K562 (cell line): ENCODE results near the gene IGLON5. TPM values are rescaled to one million over a fixed set of nuclear protein-coding genes. Genes with fewer than 3 reads are reported as not detected.

Experiments
- ARID1B ChIP-seq: fragments of 450-650 bp; IDR thresholded peaks from 2 replicates; pipeline ENCODE4 v1.6.1; 2016; ENCODE audit warnings: antibody characterized with exemption, mild to moderate bottlenecking, inconsistent platforms
- CBFB ChIP-seq: sonication (generic); formaldehyde crosslinking; IDR thresholded peaks from 2 replicates; pipeline ENCODE4 v1.4.0; 2020; ENCODE audit warnings: mild to moderate bottlenecking, missing genetic modification reagents
- CBX5 ChIP-seq: IDR thresholded peaks from 2 replicates; pipeline ENCODE4 v1.6.1; 2014; ENCODE audit warnings: low read depth, borderline replicate concordance
- DMBX1 ChIP-seq: fragments of 250-450 bp; sonication (Bioruptor Pico); IDR thresholded peaks from 2 replicates; pipeline ENCODE4 v1.8.0; 2022; ENCODE audit warnings: inconsistent platforms, mild to moderate bottlenecking, moderate library complexity, borderline replicate concordance
- E2F5 ChIP-seq: sonication (generic); formaldehyde crosslinking; IDR thresholded peaks from 2 replicates; pipeline ENCODE4 v1.8.0; 2022; ENCODE audit warnings: mild to moderate bottlenecking, missing genetic modification reagents
- E4F1 ChIP-seq: fragments of 250-450 bp; sonication (Bioruptor Pico); IDR thresholded peaks from 2 replicates; pipeline ENCODE4 v1.5.0; 2021; ENCODE audit warnings: mild to moderate bottlenecking, borderline replicate concordance
- ETV5 ChIP-seq: sonication (generic); formaldehyde crosslinking; IDR thresholded peaks from 2 replicates; pipeline ENCODE4 v1.4.0; 2020; ENCODE audit warnings: low read depth, mild to moderate bottlenecking, missing genetic modification reagents
- FOXP4 ChIP-seq: sonication (generic); formaldehyde crosslinking; IDR thresholded peaks from 2 replicates; pipeline ENCODE4 v1.8.0; 2022; ENCODE audit warnings: mild to moderate bottlenecking, missing genetic modification reagents, borderline replicate concordance
- HEY1 ChIP-seq: fragments of 250-450 bp; sonication (Bioruptor Pico); IDR thresholded peaks from 2 replicates; pipeline ENCODE4 v1.5.0; 2020; ENCODE audit warnings: mild to moderate bottlenecking, moderate library complexity, borderline replicate concordance
- HNRNPL ChIP-seq: fragments of 200-400 bp; formaldehyde crosslinking; IDR thresholded peaks from 2 replicates; pipeline ENCODE4 v1.6.1; 2017; ENCODE audit warnings: low read depth, mild to moderate bottlenecking, low read length
- MXI1 ChIP-seq: IDR thresholded peaks from 2 replicates; pipeline ENCODE4 v1.6.1; 2011; ENCODE audit warnings: low read depth, mild to moderate bottlenecking, improper control_type of control experiment, low read length
- PHF21A ChIP-seq: fragments of 450-650 bp; IDR thresholded peaks from 2 replicates; pipeline ENCODE4 v1.6.1; 2017; ENCODE audit warnings: low read depth, borderline replicate concordance
- RBBP5 ChIP-seq: fragments of 200-600 bp; sonication (generic); IDR thresholded peaks from 2 replicates; pipeline ENCODE4 v1.6.1; 2012; ENCODE audit warnings: borderline replicate concordance, mild to moderate bottlenecking, low read length, control low read depth, inconsistent platforms; ENCODE audit not compliant: insufficient read depth, poor library complexity, severe bottlenecking
- RBFOX2 ChIP-seq: fragments of 200-400 bp; formaldehyde crosslinking; IDR thresholded peaks from 2 replicates; pipeline ENCODE4 v1.6.1; 2017; ENCODE audit warnings: low read depth, mild to moderate bottlenecking, low read length, moderate library complexity
- SNRNP70 ChIP-seq: fragments of 200-400 bp; formaldehyde crosslinking; optimal IDR thresholded peaks from 2 replicates; pipeline ENCODE3; 2017; ENCODE audit warnings: low read depth, low read length
- SOX6 ChIP-seq: fragments of 450-650 bp; IDR thresholded peaks from 2 replicates; pipeline ENCODE4 v1.6.1; 2014; ENCODE audit warnings: mild to moderate bottlenecking
- TAF1 ChIP-seq: IDR thresholded peaks from 2 replicates; pipeline ENCODE4 v1.6.1; 2011; ENCODE audit warnings: mild to moderate bottlenecking, low read length, moderate library complexity; ENCODE audit not compliant: insufficient read depth, control insufficient read depth, severe bottlenecking; ENCODE audit errors: extremely low read depth
- THRA ChIP-seq: fragments of 450-650 bp; IDR thresholded peaks from 2 replicates; pipeline ENCODE4 v1.6.1; 2017; ENCODE audit warnings: mild to moderate bottlenecking, moderate library complexity
- ZKSCAN1 ChIP-seq: fragments of 150-350 bp; IDR thresholded peaks from 2 replicates; pipeline ENCODE4 v1.6.1; 2016; ENCODE audit warnings: low read depth, low read length
- ZNF184 ChIP-seq: sonication (generic); formaldehyde crosslinking; IDR thresholded peaks from 2 replicates; pipeline ENCODE4 v1.5.0; 2020; ENCODE audit warnings: missing genetic modification reagents
- polyA plus RNA-seq, 8 experiments: library from polyadenylated mRNA; depleted of rRNA in 4 of 8; stranded (reverse) in 5 of 8; unstranded in 3 of 8; fragments of >200 nt; fragmentation: Nextera tagmentation in 2 of 8; fragmentation: Illumina TruSeq in 1 of 8; extraction: Ambion mirVana in 2 of 8; extraction: Trizol in 1 of 8; gene quantifications; 2 replicates each; pipeline versions ENCODE4 v1.2.1 to v1.2.3, GENCODE V29; 2011 to 2014; ENCODE audit warnings: inconsistent platforms in 1 of 8, missing spikeins in 1 of 8
- total RNA-seq, 7 experiments: library from RNA; depleted of rRNA in 6 of 7; stranded (reverse); fragments of >200 nt in 6 of 7; fragmentation: Illumina TruSeq in 2 of 7; extraction: Trizol in 2 of 7; gene quantifications; 2 replicates each; pipeline versions ENCODE4 v1.2.1 to v1.2.3, GENCODE V29; 2011 to 2021; ENCODE audit warnings: low replicate concordance in 1 of 7

The IGLON5 gene
- total and polyA plus RNA-seq, 9 of the 15 experiments (the other 6 are each of a cell fraction or from before 2014, with no cell fraction given) = 0.03 to 0.22 (median 0.14) TPM; not detected in 2

GRCh38 chr19:51367565-51368365 lies 56.3 kb downstream of the IGLON5 start (continued):
- 0 out of 2 replicates have a peak, but pooled peaks have one; percentile 8 for TF ChIP-seq CBFB
- TF ChIP-seq DMBX1 = no peak
- TF ChIP-seq ZNF184 (CRISPR knock-in tag) = no peak
- no peak for TF ChIP-seq THRA
- peak; percentile 51; the same call in 1 of the 2 replicates for TF ChIP-seq PHF21A
- TF ChIP-seq FOXP4 (CRISPR knock-in tag) = 0 out of 2 replicates have a peak, but pooled peaks have one; percentile 20
- peak; percentile 88 for TF ChIP-seq ETV5 (CRISPR knock-in tag)
- no peak for TF ChIP-seq E4F1 (CRISPR knock-in tag)
- peak; percentile 89 for TF ChIP-seq RBFOX2
- no peak for TF ChIP-seq HEY1
- peak; percentile 59; the same call in 1 of the 2 replicates for TF ChIP-seq MXI1
- TF ChIP-seq CBX5 = no peak
- TF ChIP-seq RBBP5 = peak; percentile 66
- peak; percentile 92 for TF ChIP-seq HNRNPL
- peak; percentile 79 for TF ChIP-seq E2F5 (CRISPR knock-in tag)
- TF ChIP-seq TAF1 = peak; percentile 67
- peak; percentile 11; the same call in 1 of the 2 replicates for TF ChIP-seq SOX6
- peak; percentile 56 for TF ChIP-seq ARID1B
- TF ChIP-seq SNRNP70 = no peak
- TF ChIP-seq ZKSCAN1 = peak; percentile 50; the same call in 1 of the 2 replicates
